Bronchial epithelial cell (primary cell): ENCODE results near the gene EEF1B2. TPM values are rescaled to one million over a fixed set of nuclear protein-coding genes. Genes with fewer than 3 reads are reported as not detected.
A peak's percentile ranks its signal among the peaks of the same experiment; 100 is the strongest.
"Not testable (repeated sequence)": the region's sequence is repeated elsewhere in the genome, so short reads cannot be mapped to it uniquely, and the experiment has no call there.

ENCODE experiments used
- DNase-seq: peaks from one replicate; pipeline ENCODE4 v3.0.0-alpha.2; 2010; ENCODE audit warnings: low read depth
- FAIRE-seq: peaks from 2 replicates; lab custom pipeline; 2011; peaks lifted over from hg19 to GRCh38; lab: Jason Lieb, UNC
- H3K27me3 ChIP-seq: 2 replicates; pipeline ENCODE4 v1.5.1; 2011; ENCODE audit warnings: low read length; ENCODE audit not compliant: control insufficient read depth, insufficient read depth
- H3K36me3 ChIP-seq: 2 replicates; pipeline ENCODE4 v1.5.1; 2011; ENCODE audit warnings: low read length; ENCODE audit not compliant: control insufficient read depth, insufficient read depth
- H3K4me3 ChIP-seq: 2 replicates; pipeline ENCODE4 v1.5.1; 2011; ENCODE audit warnings: mild to moderate bottlenecking, low read depth, low read length, control low read depth
- total RNA-seq: library from RNA; depleted of rRNA; stranded (reverse); fragments of >200 nt; gene quantifications from 2 replicates; pipeline ENCODE4 v1.2.1, GENCODE V29; 2014
- TF ChIP-seq, protein P1 (sequence below): IDR thresholded peaks from 2 replicates; pipeline ENCODE4 v1.5.1; 2011; ENCODE audit warnings: mild to moderate bottlenecking, moderate library complexity, low read length, control low read depth, inconsistent platforms; ENCODE audit not compliant: insufficient read depth, severe bottlenecking

Gene EEF1B2
- total RNA-seq, 1 donor from 2014 or later = 816 TPM

DNA sequence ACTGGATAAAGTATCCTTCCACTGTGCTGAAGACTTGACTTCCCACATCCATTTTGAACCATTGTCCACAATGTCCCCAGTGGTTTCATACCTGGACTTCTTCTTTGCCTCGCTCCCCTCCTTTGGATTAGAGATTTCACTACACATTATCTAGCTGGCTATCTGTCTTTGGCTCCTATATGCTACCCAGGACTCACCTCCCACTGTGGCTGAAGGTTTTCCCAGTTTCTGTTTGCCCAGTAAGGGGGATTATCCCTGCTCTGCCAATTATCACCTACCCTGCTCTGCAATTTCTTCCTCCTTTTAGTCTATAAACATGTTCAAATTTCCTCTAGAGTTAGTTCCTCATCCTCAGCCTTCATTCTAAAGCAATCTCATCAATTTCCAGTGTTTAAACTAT is 9.5 kb upstream of the EEF1B2 start:
- no peak for FAIRE-seq
- H3K36me3 ChIP-seq = peaks cover 3% of the 10 kb centered on the region

DNA sequence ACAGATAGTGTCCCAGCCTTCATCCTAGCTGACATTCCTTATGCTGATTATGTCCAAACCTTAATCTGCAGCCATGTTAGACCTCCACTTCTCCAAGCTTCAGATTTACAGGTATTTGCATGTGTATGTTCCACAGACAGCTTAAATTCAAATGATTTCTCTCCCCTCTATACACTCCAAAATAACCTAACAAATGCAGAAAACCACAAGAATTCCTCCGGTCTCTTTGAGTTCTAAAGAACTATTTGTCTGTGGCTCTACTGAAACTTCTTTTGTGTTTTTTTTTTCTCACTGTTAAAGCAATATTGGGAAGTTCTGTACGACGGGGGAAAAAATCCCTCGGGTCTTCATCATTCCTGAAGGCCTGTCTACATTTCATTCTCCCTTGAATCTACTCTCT is 9.1 kb upstream of the EEF1B2 start:
- H3K4me3 ChIP-seq = no peak overlapping the region
- H3K27me3 ChIP-seq = no peaks in the 10 kb centered on the region
- DNase-seq = no peak
- no peak for FAIRE-seq
- H3K36me3 ChIP-seq = peaks cover 3% of the 10 kb centered on the region
- TF ChIP-seq, protein P1, sequence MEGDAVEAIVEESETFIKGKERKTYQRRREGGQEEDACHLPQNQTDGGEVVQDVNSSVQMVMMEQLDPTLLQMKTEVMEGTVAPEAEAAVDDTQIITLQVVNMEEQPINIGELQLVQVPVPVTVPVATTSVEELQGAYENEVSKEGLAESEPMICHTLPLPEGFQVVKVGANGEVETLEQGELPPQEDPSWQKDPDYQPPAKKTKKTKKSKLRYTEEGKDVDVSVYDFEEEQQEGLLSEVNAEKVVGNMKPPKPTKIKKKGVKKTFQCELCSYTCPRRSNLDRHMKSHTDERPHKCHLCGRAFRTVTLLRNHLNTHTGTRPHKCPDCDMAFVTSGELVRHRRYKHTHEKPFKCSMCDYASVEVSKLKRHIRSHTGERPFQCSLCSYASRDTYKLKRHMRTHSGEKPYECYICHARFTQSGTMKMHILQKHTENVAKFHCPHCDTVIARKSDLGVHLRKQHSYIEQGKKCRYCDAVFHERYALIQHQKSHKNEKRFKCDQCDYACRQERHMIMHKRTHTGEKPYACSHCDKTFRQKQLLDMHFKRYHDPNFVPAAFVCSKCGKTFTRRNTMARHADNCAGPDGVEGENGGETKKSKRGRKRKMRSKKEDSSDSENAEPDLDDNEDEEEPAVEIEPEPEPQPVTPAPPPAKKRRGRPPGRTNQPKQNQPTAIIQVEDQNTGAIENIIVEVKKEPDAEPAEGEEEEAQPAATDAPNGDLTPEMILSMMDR = no peak

More for the DNA sequence above, 9.5 kb upstream of the EEF1B2 start:
- TF ChIP-seq, protein P1 = no peak
- no peak overlapping the region for H3K4me3 ChIP-seq
- no peak for DNase-seq
- no peaks in the 10 kb centered on the region for H3K27me3 ChIP-seq

DNA sequence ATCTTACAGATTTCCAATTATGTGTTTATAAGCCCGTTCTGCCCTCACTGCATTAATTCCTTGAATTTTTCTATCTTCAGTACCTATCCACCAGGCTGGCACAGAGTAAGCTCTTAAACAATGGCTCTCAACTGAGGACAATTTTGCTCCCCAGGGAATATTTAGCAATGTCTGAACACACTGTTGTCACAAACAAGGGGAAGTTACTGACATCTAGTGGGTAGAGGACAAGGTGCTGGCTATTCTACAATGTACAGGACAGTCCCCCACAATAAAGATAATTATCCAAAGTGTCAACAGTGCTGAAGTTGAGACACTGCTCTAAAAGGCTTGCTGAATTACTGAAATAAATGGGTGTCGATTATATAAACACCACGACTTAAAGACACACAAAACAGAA is 5.5 kb upstream of the EEF1B2 start:
- TF ChIP-seq, protein P1 = peak; percentile 10
- FAIRE-seq (no peak), DNase-seq (no peak)
- Histone ChIP-seq H3K36me3 (peaks cover 1% of the 10 kb centered on the region), H3K4me3 (no peak overlapping the region), H3K27me3 (no peaks in the 10 kb centered on the region)

DNA sequence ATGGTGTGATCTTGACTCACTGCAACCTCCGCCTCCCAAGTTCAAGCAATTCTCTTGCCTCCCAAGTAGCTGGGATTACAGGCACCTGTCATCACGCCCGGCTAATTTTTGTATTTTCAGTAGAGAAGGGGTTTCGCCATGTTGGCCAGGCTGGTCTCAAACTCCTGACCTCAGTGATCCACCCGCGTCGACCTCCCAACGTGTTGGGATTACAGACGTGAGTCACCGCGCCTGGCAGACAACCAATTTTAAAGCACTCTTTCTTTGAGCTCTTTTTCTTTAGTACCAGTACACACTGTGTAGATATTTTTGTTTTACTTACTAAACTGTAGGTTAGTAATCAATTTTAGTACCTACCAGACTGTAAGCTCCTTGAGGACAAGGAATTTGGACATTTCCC is 2.7 kb upstream of the EEF1B2 start:
- H3K4me3 ChIP-seq, DNase-seq, FAIRE-seq, H3K36me3 ChIP-seq, H3K27me3 ChIP-seq: not testable (repeated sequence)

DNA sequence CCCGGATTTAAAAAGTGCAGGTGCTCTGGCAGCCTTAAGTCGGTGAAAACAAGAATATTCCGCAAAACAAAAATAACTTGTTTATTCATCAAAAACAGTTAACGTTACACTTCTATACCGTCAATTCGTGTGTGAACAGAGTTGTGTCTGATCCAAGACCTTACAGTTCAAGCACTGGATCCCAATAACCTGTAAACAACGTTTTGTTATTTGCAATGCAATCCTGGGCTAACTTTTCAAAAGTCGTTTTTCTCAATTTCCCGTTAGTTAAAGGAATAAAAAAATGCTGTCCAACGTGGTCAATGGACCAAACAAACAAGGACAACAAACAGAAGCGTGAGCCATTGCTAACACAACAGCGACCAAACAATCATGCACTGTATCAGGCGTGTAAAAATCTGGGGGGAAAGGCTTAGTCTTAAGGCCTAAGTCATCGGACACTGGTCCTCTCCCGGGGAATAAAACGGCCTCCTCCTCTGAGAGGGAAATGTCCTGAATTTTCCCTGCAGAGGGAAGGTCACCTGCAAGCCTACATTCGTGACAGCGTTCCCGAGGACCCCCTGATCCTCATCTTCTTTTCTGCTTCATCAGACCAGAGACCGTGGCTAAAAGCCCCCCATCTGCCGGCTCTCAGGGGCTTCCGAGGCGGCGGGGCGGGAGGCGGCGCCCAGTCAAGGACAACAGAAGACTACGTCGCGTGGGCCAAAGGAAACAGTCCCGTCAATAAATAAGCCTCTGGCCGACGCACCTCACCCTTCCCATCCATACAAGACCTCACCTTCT is 941 bp upstream of the EEF1B2 start:
- no peak for FAIRE-seq
- DNase-seq = peak; percentile 15
- Histone ChIP-seq H3K4me3 (peak overlapping the region; percentile 76), H3K36me3 (peaks cover 5% of the 10 kb centered on the region), H3K27me3 (no peaks in the 10 kb centered on the region)
- TF ChIP-seq, protein P1 = no peak

DNA sequence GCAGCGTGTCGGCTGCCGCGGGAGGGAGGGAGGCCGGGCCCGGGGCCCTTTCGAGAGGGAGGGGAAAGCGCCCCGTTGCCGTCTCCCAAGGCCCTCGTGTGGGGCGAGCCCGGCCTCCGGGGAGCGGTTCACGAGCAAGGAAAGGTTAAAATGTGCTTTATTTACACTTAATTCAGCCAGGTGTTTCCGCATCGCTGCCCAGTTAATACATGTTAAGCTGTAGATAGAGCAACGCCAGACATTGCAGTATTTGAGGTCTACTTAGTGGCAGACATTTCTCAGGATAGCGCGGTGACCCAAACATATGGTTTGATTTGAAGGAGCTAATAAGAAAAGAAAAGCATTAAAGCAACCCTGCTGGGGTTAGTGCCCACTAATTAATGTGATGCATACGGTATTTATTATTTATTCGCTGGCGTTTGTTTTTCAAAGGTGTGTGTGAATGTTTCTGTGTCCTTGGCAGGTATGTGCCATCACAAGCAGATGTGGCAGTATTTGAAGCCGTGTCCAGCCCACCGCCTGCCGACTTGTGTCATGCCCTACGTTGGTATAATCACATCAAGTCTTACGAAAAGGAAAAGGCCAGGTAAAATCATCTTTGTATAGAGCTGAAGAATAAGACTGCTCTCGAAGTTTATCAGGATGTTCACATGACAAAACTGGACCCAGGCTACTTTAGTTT is 571 bp downstream of the EEF1B2 start:
- FAIRE-seq (no peak), DNase-seq (peak; percentile 11)
- TF ChIP-seq, protein P1 = no peak
- no peaks in the 10 kb centered on the region for H3K27me3 ChIP-seq
- peak overlapping the region; percentile 76 for H3K4me3 ChIP-seq
- peaks cover 5% of the 10 kb centered on the region for H3K36me3 ChIP-seq
